GM12878 (cell line): ENCODE results near the gene DCK. TPM values are rescaled to one million over a fixed set of nuclear protein-coding genes. Genes with fewer than 3 reads are reported as not detected.

Experiments
- ATAC-seq: fragments of 200-7000 bp; cut with Tn5 transposase; 3 replicates; pipeline ENCODE4 v1.9.1; 2020; ENCODE audit warnings: mild to moderate bottlenecking, moderate library complexity
- BruUV-seq: library from RNA; stranded (reverse); fragments of 400-500 nt; replicated peaks from 2 replicates; lab custom pipeline; 2021; lab: Mats Ljungman, UMichigan
- CTCF ChIA-PET: fragments of 300-600 bp; sonication (Branson Sonifier 250); formaldehyde crosslinking; extraction: SDS; loops from one replicate; lab custom pipeline; 2021; ENCODE audit warnings: inconsistent platforms; lab: Yijun Ruan, JAX
- POLR2A ChIA-PET: fragments of 350-600 bp; formaldehyde crosslinking; extraction: SDS; loops from one replicate; lab custom pipeline; 2021; ENCODE audit warnings: inconsistent platforms; lab: Charles Lee
- RAD21 ChIA-PET: fragments of 300-600 bp; sonication (Branson Sonifier 250); formaldehyde crosslinking; loops from one replicate; lab custom pipeline; 2023; ENCODE audit warnings: antibody characterized with exemption; ENCODE audit not compliant: unreplicated experiment; lab: Charles Lee
- SMC1A ChIA-PET: fragments of 300-600 bp; sonication (Branson Sonifier 250); formaldehyde crosslinking; loops from one replicate; lab custom pipeline; 2023; ENCODE audit not compliant: unreplicated experiment, uncharacterized antibody; lab: Charles Lee
- DNase-seq: peaks from one replicate; pipeline ENCODE4 v3.0.0-alpha.2; 2011; ENCODE audit warnings: low read depth, low spot score
- FAIRE-seq: peaks from 3 replicates; lab custom pipeline; 2011; peaks lifted over from hg19 to GRCh38; lab: Jason Lieb, UNC
- H2AFZ ChIP-seq: 2 replicates; pipeline ENCODE4 v1.6.0; 2011; ENCODE audit warnings: low read depth, low read length, control low read depth; ENCODE audit not compliant: control insufficient read depth
- H3K27ac ChIP-seq: 2 replicates; pipeline ENCODE4 v1.5.1; 2011; ENCODE audit warnings: control low read depth; ENCODE audit not compliant: control insufficient read depth, insufficient read depth
- H3K27me3 ChIP-seq, 2 experiments: replicated peaks in 1 of 2; 2 replicates each; pipeline versions ENCODE4 v1.6.0 to v1.6.1; 2011; ENCODE audit warnings: low read length in 1 of 2; ENCODE audit not compliant: control insufficient read depth in 2 of 2, insufficient read depth in 2 of 2
- H3K36me3 ChIP-seq, 2 experiments: 2 replicates each; pipeline ENCODE4 v1.5.1; 2011; ENCODE audit warnings: low read length in 1 of 2; ENCODE audit not compliant: control insufficient read depth in 2 of 2, insufficient read depth in 2 of 2
- H3K4me1 ChIP-seq: 2 replicates; pipeline ENCODE4 v1.6.1; 2011; ENCODE audit warnings: mild to moderate bottlenecking, low read length, moderate library complexity, mixed read lengths; ENCODE audit not compliant: control insufficient read depth, insufficient read depth
- H3K4me2 ChIP-seq: 2 replicates; pipeline ENCODE4 v1.6.0; 2011; ENCODE audit warnings: control low read depth; ENCODE audit not compliant: control insufficient read depth, insufficient read depth
- H3K4me3 ChIP-seq: fragments of 200-600 bp; sonication (generic); 2 replicates; pipeline ENCODE4 v1.5.1; 2016
- H3K79me2 ChIP-seq: 2 replicates; pipeline ENCODE4 v1.6.0; 2011; ENCODE audit warnings: low read length; ENCODE audit not compliant: control insufficient read depth, insufficient read depth
- H3K9ac ChIP-seq: 2 replicates; pipeline ENCODE4 v1.8.0; 2011; ENCODE audit warnings: low read length, control low read depth, mixed read lengths; ENCODE audit not compliant: control insufficient read depth, insufficient read depth
- H3K9me3 ChIP-seq: replicated peaks from 3 replicates; pipeline ENCODE4 v1.5.1; 2011; ENCODE audit warnings: mild to moderate bottlenecking, low read length; ENCODE audit not compliant: control insufficient read depth, insufficient read depth
- H4K20me1 ChIP-seq: 2 replicates; pipeline ENCODE4 v1.6.0; 2011; ENCODE audit not compliant: control insufficient read depth, insufficient read depth
- KDM1A ChIP-seq: fragments of 200-600 bp; sonication (generic); IDR thresholded peaks from 2 replicates; pipeline ENCODE4 v1.6.1; 2016; ENCODE audit warnings: borderline replicate concordance
- WGBS: methylation state at CpG from one replicate; pipeline ENCODE4 v1.1.6; 2016; ENCODE audit warnings: low lambda C conversion rate; ENCODE audit not compliant: insufficient replicate concordance, insufficient coverage; ENCODE audit errors: missing lambda C conversion rate; 5-methylcytosine and 5-hydroxymethylcytosine counted together
- in situ Hi-C: fragments of 300-500 bp; cut with MboI; formaldehyde crosslinking; loops from 9 replicates; pipeline ENCODE4 v1.14.3; 2018; ENCODE audit warnings: mixed read lengths
- intact Hi-C: fragments of 100-400 bp; cut with micrococcal nuclease; formaldehyde crosslinking; loops from one replicate; pipeline ENCODE4 v1.14.2; 2022; ENCODE audit not compliant: unreplicated experiment
- polyA plus RNA-seq, 11 experiments: library from polyadenylated mRNA; depleted of rRNA in 4 of 11; unstranded in 6 of 11; stranded (reverse) in 5 of 11; fragments of >200 nt; fragmentation: Nextera tagmentation in 4 of 11; fragmentation: Illumina TruSeq in 1 of 11; extraction: Ambion mirVana in 4 of 11; extraction: Trizol in 1 of 11; gene quantifications; 1 replicate in 1 of 11; 2 replicates in 10 of 11; pipeline versions ENCODE4 v1.2.1 to v1.2.3, GENCODE V29; 2011 to 2016; ENCODE audit warnings: inconsistent platforms in 2 of 11, missing spikeins in 2 of 11, low read depth in 1 of 11
- total RNA-seq, 4 experiments: library from RNA; depleted of rRNA in 3 of 4; stranded (reverse); fragments of >200 nt in 3 of 4; fragmentation: Illumina TruSeq in 1 of 4; extraction: Trizol in 1 of 4; gene quantifications; 2 replicates each; pipeline versions ENCODE4 v1.2.1 to v1.2.3, GENCODE V29; 2013 to 2021

The DCK gene
- total and polyA plus RNA-seq, 10 of the 15 experiments (the other 5 are each of a cell fraction or from before 2014, with no cell fraction given): 20.0 to 69.4 (median 26.2) TPM

- ChIA-PET RAD21 (no interaction called here), POLR2A (no interaction called here), CTCF (interaction anchor here (0.6 kb wide), 1 partner anchor 84 kb away, joined by 3 read pairs; no protein-coding TSS in a partner anchor), SMC1A (no interaction called here)
- no TSS peak for BruUV-seq
- Histone ChIP-seq H3K79me2 (no peaks in the 10 kb centered on the region), H3K27me3 (no peaks in the 10 kb centered on the region), H3K4me3 (no peak overlapping the region), H3K9me3 (no peaks in the 10 kb centered on the region), H3K4me2 (no peak overlapping the region), H3K4me1 (no peaks in the 10 kb centered on the region), H3K9ac (no peak overlapping the region), H3K36me3 (no peaks in the 10 kb centered on the region), H2AFZ (no peak overlapping the region), H3K27ac (no peak overlapping the region), H4K20me1 (no peaks in the 10 kb centered on the region)
- no peak for DNase-seq
- WGBS: 42% methylated on average over 10 of the region's 10 CpGs
- FAIRE-seq: no peak
- no peak for TF ChIP-seq KDM1A
- ATAC-seq: no peak
- in situ Hi-C loops: no loop called here
- intact Hi-C loops: no loop called here
Measured at GRCh38 chr4:71074452-71075299, 81.2 kb downstream of the DCK start.

Other genes starting within 250 kb of the DCK start
- 51.5 and 58.4 TPM in 2 replicates for gene GRSF1, start 153.8 kb upstream of the DCK start, total RNA-seq (2014; rRNA removed)
- gene GRSF1, start 153.8 kb upstream of the DCK start, total RNA-seq (2014; rRNA removed; fragmentation: Illumina TruSeq; extraction: Trizol): 65.6 and 66.3 TPM in 2 replicates
- gene GRSF1, start 153.8 kb upstream of the DCK start, total RNA-seq (2021): 67.9 and 71.2 TPM in 2 replicates
- gene GRSF1, start 153.8 kb upstream of the DCK start, polyA plus RNA-seq (2011; rRNA removed): 105 and 135 TPM in 2 replicates
- 74.4 and 86.6 TPM in 2 replicates for gene GRSF1, start 153.8 kb upstream of the DCK start, polyA plus RNA-seq (2014; fragmentation: Illumina TruSeq; extraction: Trizol)
- gene GRSF1, start 153.8 kb upstream of the DCK start, polyA plus RNA-seq (2014; fragmentation: Nextera tagmentation; extraction: Ambion mirVana): 10 to 100 TPM; 37.5 to 59.6 TPM
- 48.3 and 49.1 TPM in 2 replicates for gene GRSF1, start 153.8 kb upstream of the DCK start, polyA plus RNA-seq (2014; rRNA removed)
- 100 to 1,000 TPM in 1 of 2 experiments, 10 to 100 TPM in 1; 93.6 to 103 TPM for gene GRSF1, start 153.8 kb upstream of the DCK start, polyA plus RNA-seq (2016; fragmentation: Nextera tagmentation; extraction: Ambion mirVana)
- gene MOB1B, start 91.3 kb upstream of the DCK start, total RNA-seq (2014; rRNA removed): 4.7 and 6.1 TPM in 2 replicates
- 7.6 and 8.2 TPM in 2 replicates for gene MOB1B, start 91.3 kb upstream of the DCK start, total RNA-seq (2014; rRNA removed; fragmentation: Illumina TruSeq; extraction: Trizol)
- 10.8 and 11.4 TPM in 2 replicates for gene MOB1B, start 91.3 kb upstream of the DCK start, total RNA-seq (2021)
- 7.2 and 12.6 TPM in 2 replicates for gene MOB1B, start 91.3 kb upstream of the DCK start, polyA plus RNA-seq (2011; rRNA removed)
- 9.7 and 11.6 TPM in 2 replicates for gene MOB1B, start 91.3 kb upstream of the DCK start, polyA plus RNA-seq (2014; fragmentation: Illumina TruSeq; extraction: Trizol)
- gene MOB1B, start 91.3 kb upstream of the DCK start, polyA plus RNA-seq (2014; fragmentation: Nextera tagmentation; extraction: Ambion mirVana): 1 to 10 TPM; 1.9 TPM
- gene MOB1B, start 91.3 kb upstream of the DCK start, polyA plus RNA-seq (2014; rRNA removed): 4.9 and 5.9 TPM in 2 replicates
- gene MOB1B, start 91.3 kb upstream of the DCK start, polyA plus RNA-seq (2016; fragmentation: Nextera tagmentation; extraction: Ambion mirVana): 1 to 10 TPM; 5.4 to 6.2 TPM